ENCODE data around the gene ZNF550.
"Not testable (repeated sequence)": the region's sequence is repeated elsewhere in the genome, so short reads cannot be mapped to it uniquely, and the experiment has no call there.

Gene ZNF550

GRCh38 chr19:57527136-57527881 is 32.4 kb downstream of the ZNF550 start, which contains the start of gene ZNF549:
Gene ZNF549, plus strand, starts transcription at chr19:57527356. Its CDS starts 218 bp downstream, at chr19:57527574.
- peak; percentile 49 for DNase-seq

GRCh38 chr19:57518021-57518420 is 41.6 kb downstream of the ZNF550 start:
- not testable (repeated sequence) for DNase-seq

- no peak for DNase-seq
Measured at GRCh38 chr19:57515255-57515654, 44.4 kb downstream of the ZNF550 start.

- no peak for DNase-seq
Measured at GRCh38 chr19:57512845-57513244, 46.8 kb downstream of the ZNF550 start.

GRCh38 chr19:57511484-57511883 is 48.2 kb downstream of the ZNF550 start:
- no peak for DNase-seq

- DNase-seq = no peak
Measured at GRCh38 chr19:57506163-57506562, 53.5 kb downstream of the ZNF550 start.

GRCh38 chr19:57500400-57500799 is 59.3 kb downstream of the ZNF550 start:
- not testable (repeated sequence) for DNase-seq

GRCh38 chr19:57499680-57500395 is 59.8 kb downstream of the ZNF550 start, which contains the start of gene ZNF773:
Gene ZNF773, plus strand, starts transcription at chr19:57499938. Its CDS starts 143 bp downstream, at chr19:57500081.
- DNase-seq = peak; percentile 34

- not testable (repeated sequence) for DNase-seq
Measured at GRCh38 chr19:57499332-57499679, 60.4 kb downstream of the ZNF550 start.

GRCh38 chr19:57488299-57488644 is 71.4 kb downstream of the ZNF550 start:
- DNase-seq = not testable (repeated sequence)

- DNase-seq = peak; percentile 32
Measured at GRCh38 chr19:57487477-57488298, 72.0 kb downstream of the ZNF550 start, which contains the start of gene ZNF419. Gene ZNF419, plus strand, starts transcription at chr19:57487750. Its CDS starts 201 bp downstream, at chr19:57487951.
